ENCODE data around the gene PIK3CD.

The PIK3CD gene

DNA sequence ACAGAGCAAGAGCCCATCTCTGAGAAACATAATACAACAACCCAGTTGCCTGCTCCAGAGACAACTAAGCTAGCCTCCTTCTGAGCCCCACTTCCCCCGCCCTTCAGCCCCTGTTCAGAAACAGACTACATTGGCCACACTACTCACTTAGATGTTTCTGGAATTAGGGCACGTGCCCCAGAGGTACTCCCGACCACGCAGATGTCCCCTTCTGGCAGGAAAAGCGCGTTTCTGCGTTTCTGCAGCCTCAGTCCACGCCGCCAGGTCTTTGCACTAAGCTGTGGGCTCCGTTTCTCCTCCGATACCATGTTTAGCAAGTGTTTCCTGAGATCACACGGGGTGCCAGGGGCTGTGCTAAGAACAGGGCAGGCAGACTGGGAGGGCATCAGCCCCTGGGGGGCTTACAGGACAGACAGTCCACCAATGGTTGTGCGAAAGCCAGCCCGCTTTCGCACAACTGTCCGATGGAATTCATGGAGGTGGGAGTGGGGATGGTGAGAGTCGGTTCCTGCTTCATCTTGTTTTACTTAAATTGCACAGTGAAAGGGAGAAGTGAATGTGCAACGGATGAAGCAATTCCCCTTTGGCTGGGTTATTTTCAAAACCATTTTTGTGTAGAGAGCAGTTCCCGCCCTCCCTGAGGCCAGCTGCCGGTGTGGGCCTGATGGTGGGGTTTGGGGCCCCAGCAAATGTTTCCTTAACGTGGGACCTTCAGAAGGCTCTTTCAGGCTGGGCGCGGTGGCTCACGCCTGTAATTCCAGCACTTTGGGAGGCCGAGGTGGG is 2.7 kb downstream of the PIK3CD start:
- Histone ChIP-seq H3K36me3 (ENCODE audit: control insufficient read depth, insufficient read depth, low read length) (no peaks in the 10 kb centered on the region), H3K4me3 (replicated peaks; ENCODE audit: low read depth, low read length) (peak overlapping the region; percentile 92), H3K27me3 (replicated peaks; ENCODE audit: control insufficient read depth, insufficient read depth, low read length) (no peaks in the 10 kb centered on the region)
- peak; percentile 76 for DNase-seq (ENCODE audit: extremely low read depth, insufficient read length)
- TF ChIP-seq, protein P1, sequence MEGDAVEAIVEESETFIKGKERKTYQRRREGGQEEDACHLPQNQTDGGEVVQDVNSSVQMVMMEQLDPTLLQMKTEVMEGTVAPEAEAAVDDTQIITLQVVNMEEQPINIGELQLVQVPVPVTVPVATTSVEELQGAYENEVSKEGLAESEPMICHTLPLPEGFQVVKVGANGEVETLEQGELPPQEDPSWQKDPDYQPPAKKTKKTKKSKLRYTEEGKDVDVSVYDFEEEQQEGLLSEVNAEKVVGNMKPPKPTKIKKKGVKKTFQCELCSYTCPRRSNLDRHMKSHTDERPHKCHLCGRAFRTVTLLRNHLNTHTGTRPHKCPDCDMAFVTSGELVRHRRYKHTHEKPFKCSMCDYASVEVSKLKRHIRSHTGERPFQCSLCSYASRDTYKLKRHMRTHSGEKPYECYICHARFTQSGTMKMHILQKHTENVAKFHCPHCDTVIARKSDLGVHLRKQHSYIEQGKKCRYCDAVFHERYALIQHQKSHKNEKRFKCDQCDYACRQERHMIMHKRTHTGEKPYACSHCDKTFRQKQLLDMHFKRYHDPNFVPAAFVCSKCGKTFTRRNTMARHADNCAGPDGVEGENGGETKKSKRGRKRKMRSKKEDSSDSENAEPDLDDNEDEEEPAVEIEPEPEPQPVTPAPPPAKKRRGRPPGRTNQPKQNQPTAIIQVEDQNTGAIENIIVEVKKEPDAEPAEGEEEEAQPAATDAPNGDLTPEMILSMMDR (IDR thresholded peaks at IDR 0.05; ENCODE audit: insufficient read depth, low read length, poor library complexity, severe bottlenecking), result no peak

DNA sequence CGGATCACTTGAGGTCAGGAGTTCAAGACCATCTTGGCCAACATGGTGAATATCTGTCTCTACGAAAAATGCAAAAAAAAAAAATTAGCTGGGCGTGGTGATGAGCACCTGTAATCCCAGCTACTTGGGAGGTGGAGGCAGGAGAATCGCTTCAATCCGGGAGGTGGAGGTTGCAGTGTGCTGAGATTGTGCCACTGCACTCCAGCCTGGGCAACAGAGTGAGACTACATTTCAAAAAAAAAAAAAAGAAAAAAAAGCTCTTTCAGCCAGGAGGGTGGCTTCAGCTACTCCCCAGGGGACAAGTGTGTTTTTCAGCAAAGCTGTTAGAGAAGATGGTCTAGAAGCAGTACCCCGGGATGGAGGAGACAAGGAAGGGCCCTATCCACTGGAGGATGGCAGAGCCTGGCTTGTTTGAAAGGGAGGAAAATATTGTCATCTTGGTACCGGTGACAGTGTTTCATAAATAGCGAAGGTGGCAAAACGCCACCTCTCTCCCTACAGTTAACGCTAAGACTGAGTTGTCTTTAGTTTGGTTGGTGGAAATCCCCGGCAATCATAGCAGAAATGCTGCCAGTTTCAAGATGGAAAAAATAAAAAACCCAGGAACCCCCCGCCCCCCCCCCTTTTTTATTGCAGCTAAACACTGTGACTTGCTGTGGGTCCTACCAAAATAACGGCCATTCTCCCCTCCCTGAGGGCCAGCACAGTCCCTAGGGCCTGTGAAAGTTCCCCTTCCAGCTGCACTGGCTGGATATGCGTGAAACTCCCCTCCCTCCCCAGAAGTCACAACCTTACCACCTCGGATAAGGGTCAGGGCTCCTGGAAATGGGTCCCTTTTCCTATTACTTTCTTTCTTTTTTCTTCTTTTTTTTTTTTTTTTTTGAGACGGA is 3.5 kb downstream of the PIK3CD start:
- H3K36me3 ChIP-seq (ENCODE audit: control insufficient read depth, insufficient read depth, low read length), result no peaks in the 10 kb centered on the region; the same call in 1 of the 2 replicates
- H3K27me3 ChIP-seq (replicated peaks; ENCODE audit: control insufficient read depth, insufficient read depth, low read length), result no peaks in the 10 kb centered on the region
- peak overlapping the region; percentile 92 for H3K4me3 ChIP-seq (replicated peaks; ENCODE audit: low read depth, low read length)
- TF ChIP-seq, protein P1 (IDR thresholded peaks at IDR 0.05; ENCODE audit: insufficient read depth, low read length, poor library complexity, severe bottlenecking), result no peak
- DNase-seq (ENCODE audit: extremely low read depth, insufficient read length), result peak; percentile 56

GRCh38 chr1:9655836-9656235 is 4.3 kb downstream of the PIK3CD start:
- TF ChIP-seq, protein P1 (IDR thresholded peaks at IDR 0.05; ENCODE audit: insufficient read depth, low read length, poor library complexity, severe bottlenecking), result no peak
- Histone ChIP-seq H3K36me3 (ENCODE audit: control insufficient read depth, insufficient read depth, low read length) (peaks cover 3% of the 10 kb centered on the region; the same call in 1 of the 2 replicates), H3K4me3 (replicated peaks; ENCODE audit: low read depth, low read length) (peak overlapping the region; percentile 26)

GRCh38 chr1:9657521-9658032 is 6.0 kb downstream of the PIK3CD start:
- TF ChIP-seq, protein P1 (IDR thresholded peaks at IDR 0.05; ENCODE audit: insufficient read depth, low read length, poor library complexity, severe bottlenecking), result no peak
- no peaks in the 10 kb centered on the region for H3K27me3 ChIP-seq (replicated peaks; ENCODE audit: control insufficient read depth, insufficient read depth, low read length)
- H3K4me3 ChIP-seq (replicated peaks; ENCODE audit: low read depth, low read length), result no peak overlapping the region

More at GRCh38 chr1:9655836-9656235, 4.3 kb downstream of the PIK3CD start:
- H3K27me3 ChIP-seq (replicated peaks; ENCODE audit: control insufficient read depth, insufficient read depth, low read length), result no peaks in the 10 kb centered on the region
- peak; percentile 38 for DNase-seq (ENCODE audit: extremely low read depth, insufficient read length)

DNA sequence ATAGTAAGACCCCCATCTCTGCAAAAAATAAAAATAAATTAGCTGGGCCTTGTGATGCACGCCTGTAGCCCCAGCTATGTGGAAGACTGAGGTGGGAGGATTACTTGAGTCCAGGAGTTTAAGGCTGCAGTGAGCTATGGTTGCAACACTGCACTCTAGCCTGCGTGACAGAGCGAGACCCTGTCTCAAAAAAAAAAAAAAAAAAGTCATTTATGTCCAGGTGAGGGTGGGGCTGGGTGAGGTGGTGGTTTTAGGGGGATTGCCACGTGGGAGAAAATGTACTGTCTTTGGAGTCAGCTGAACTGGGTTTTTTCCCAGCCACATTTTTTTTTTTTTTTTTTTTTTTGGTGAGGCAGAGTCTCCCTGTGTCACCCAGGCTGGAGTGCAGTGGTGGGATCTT is 6.7 kb downstream of the PIK3CD start:
- peaks cover 5% of the 10 kb centered on the region for H3K36me3 ChIP-seq (ENCODE audit: control insufficient read depth, insufficient read depth, low read length)

More at GRCh38 chr1:9657521-9658032, 6.0 kb downstream of the PIK3CD start:
- peaks cover 3% of the 10 kb centered on the region; the same call in 1 of the 2 replicates for H3K36me3 ChIP-seq (ENCODE audit: control insufficient read depth, insufficient read depth, low read length)
- no peak for DNase-seq (ENCODE audit: extremely low read depth, insufficient read length)

More for the DNA sequence above, 6.7 kb downstream of the PIK3CD start:
- TF ChIP-seq, protein P1 (IDR thresholded peaks at IDR 0.05; ENCODE audit: insufficient read depth, low read length, poor library complexity, severe bottlenecking), result no peak
- Histone ChIP-seq H3K27me3 (replicated peaks; ENCODE audit: control insufficient read depth, insufficient read depth, low read length) (no peaks in the 10 kb centered on the region), H3K4me3 (replicated peaks; ENCODE audit: low read depth, low read length) (no peak overlapping the region)
- no peak for DNase-seq (ENCODE audit: extremely low read depth, insufficient read length)

Measured in GM06990 (cell line).